ENCODE data around the gene INSYN1. TPM values are rescaled to one million over a fixed set of nuclear protein-coding genes. Genes with fewer than 3 reads are reported as not detected.

INSYN1 gene, protein sequence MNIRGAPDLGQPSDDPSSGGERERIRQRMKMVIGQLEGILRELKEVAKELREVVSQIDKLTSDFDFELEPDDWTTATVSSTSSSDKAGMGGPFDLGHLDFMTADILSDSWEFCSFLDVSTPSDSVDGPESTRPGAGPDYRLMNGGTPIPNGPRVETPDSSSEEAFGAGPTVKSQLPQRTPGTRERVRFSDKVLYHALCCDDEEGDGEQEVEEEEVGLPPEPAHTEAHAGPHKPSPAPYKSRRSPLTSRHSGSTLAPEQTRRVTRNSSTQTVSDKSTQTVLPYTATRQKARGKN
- not detected for total RNA-seq

DNA sequence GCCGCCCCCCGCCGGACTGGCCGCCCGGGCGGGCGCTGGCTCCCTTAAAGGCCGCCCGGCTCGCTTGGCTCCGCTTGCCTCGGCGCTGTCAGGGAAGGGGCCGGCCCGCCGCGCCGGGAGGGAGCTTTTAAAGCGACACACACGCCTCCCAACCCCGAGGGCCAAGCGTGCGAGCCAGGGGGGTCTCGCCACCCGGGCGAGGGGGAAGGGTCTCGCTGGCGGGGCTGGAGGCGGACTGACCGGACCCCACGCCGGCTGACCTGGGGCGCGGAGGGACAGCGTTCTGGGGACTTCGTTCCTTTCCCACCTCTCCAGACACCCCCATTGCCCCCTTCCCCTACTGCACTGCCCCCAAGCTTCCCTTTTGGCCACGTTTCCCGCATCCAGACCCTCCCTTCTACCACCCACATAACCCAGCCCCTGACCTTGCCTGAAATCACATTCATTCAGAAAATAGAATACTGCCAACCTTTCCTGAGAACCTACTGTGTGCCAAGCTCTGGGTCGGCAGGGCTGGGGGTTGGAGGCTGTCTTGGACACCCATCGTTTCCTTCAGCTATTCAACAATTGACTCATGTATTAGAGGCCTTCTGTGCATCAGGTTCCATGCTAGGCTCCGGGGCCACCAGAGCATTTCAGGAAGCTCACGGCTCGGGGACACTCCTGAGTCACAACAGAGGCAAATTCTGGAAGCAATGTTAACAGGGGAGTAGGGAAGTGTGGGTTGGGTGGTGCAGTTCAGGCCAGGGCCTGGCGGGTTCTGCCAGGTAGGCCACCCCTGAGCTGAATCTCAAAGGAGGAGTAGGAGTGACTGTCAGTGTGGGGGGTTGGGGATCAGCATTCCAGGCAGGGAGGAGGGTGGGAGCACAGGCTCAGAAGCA lies at the start of gene INSYN1:
Gene INSYN1 (minus strand): TSS at position 102 of the 881 bp plus-strand sequence. CDS start 2,221 bp downstream, outside the sequence.

Other genes starting within 250 kb of the INSYN1 start
- gene NPTN, start 120.0 kb downstream of the INSYN1 start, total RNA-seq: 10 to 100 TPM; 31.2 to 35.1 TPM
- under 1 TPM; 0.14 to 0.20 TPM for gene CD276, start 69.0 kb downstream of the INSYN1 start, total RNA-seq
- gene TBC1D21, start 120.2 kb upstream of the INSYN1 start, total RNA-seq: not detected
- gene LOXL1, start 173.1 kb upstream of the INSYN1 start, total RNA-seq: 1 to 10 TPM; 1.9 to 2.5 TPM
- 1 to 10 TPM; 8.3 to 9.5 TPM for gene STOML1, start 238.9 kb upstream of the INSYN1 start, total RNA-seq
- gene PML, start 241.4 kb upstream of the INSYN1 start, total RNA-seq: 10 to 100 TPM; 83.8 to 92.3 TPM

Measured in activated naive CD4-positive, alpha-beta T cell treated with anti-CD3 and anti-CD28 coated beads, Interleukin-2, amount 10 ng/mL, durations not matched to agents 5 hours and 36 hours (primary cell).